Non-pigmented ciliary epithelial cell (primary cell): ENCODE data around the gene SLC9A6.
"Not testable (repeated sequence)": the region's sequence is repeated elsewhere in the genome, so short reads cannot be mapped to it uniquely, and the experiment has no call there.

Source experiments
- DNase-seq: peaks from one replicate; pipeline ENCODE4 v3.0.0-alpha.2; 2010; ENCODE audit warnings: low read depth

SLC9A6 gene

GRCh38 chrX:136029766-136030165 is 44.5 kb downstream of the SLC9A6 start:
- DNase-seq: no peak

DNA sequence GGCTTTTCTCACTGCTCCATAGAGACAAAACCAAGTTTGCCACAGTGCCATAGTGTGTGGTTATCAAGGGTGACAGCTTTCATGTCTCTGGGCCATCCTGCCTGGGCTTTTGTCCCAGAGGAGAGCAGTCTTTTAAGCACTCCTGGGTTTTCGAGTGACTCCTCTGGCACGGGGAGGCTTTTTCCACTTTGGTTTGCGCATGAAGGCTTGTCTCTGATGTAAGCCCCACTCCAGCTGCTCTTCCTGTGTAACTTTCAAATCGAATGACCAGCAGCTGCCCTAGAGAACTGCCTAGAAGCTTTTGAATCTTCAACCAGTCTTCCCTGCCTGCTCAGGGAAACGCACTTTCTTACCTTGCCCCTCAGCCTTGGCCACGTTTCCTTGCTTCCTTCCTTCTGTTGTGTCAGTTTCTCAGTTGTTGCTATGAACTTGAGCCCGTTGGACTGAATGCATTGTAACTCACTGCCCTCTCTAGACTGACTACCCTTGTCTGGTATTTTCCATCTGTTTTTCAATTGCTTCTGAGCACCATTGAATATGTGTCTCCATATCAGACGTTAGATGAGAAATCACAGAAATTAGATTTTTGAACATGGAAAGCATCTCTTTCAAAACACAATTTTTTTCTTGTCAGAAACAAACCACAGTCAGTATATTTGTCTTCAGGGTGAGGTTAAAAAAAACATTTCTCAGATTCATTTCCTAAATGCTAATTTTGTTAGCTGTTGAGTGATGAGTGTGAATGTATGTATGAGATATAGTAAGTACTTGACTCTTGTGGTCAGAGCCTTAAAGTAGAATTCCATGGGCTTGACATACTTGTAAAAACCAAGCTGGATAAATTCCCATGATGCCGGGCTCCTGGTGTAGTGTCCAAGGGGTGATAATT is 45.3 kb downstream of the SLC9A6 start:
- DNase-seq: no peak

GRCh38 chrX:136031626-136032025 is 46.4 kb downstream of the SLC9A6 start:
- no peak for DNase-seq

DNA sequence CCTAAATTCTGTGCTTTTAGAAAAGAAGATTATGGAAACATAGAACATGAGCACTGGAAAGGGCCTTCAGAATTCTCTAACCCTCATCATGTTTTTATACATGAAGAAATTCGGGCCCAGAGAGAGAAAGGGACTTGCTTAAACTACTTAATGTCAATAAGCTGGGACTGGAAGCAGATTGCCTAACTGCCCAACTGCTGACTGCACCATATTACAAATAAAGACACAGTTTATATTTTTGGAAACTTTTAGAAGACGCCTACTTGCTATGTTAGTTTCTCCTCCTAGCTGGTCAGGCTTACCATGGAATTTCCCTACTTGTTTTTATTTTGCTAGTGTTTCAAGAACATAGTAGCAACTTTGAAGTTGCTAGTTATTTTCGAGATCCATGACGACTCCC is 47.1 kb downstream of the SLC9A6 start:
- DNase-seq: no peak

GRCh38 chrX:136034668-136035067 is 49.4 kb downstream of the SLC9A6 start:
- DNase-seq: no peak

GRCh38 chrX:136035663-136036062 is 50.4 kb downstream of the SLC9A6 start:
- DNase-seq: no peak

DNA sequence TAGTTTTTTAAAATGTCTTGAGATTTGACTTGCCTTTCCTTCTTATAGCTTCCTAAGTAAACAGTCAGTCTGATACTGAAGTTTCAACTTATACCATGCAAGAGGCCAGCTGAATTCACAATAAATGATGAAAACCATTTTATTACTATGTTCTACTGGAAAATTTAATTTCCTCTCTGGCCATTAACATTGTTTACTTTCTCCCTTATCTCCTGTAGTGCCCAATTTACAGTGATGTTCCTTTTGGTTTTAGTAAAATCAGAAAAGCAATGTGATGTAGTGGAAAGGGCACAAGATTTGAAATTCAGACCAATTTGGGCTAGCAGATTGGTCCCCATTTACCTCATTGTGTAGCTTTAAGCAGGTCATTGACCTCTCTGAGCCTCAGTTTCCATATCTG is 54.2 kb downstream of the SLC9A6 start:
- no peak for DNase-seq

DNA sequence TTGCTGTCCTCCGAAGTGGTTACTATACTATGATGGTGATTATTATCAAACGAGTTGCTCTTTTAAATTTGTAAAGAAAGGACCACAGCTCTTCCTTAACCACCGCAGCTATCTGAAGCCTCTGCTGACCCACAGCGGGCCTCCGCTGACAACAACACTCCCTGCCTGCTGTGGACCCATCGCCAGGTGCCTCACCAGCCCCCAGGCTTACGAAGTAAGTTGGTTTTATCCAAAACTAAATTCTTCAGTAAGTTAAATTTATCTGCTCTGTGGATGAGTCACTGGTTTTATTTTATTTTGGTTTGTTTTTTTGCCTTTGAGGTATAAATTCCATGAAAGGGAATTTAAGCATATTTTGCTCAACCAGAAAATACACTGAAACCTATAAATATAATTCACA is 54.7 kb downstream of the SLC9A6 start:
- no peak for DNase-seq

DNA sequence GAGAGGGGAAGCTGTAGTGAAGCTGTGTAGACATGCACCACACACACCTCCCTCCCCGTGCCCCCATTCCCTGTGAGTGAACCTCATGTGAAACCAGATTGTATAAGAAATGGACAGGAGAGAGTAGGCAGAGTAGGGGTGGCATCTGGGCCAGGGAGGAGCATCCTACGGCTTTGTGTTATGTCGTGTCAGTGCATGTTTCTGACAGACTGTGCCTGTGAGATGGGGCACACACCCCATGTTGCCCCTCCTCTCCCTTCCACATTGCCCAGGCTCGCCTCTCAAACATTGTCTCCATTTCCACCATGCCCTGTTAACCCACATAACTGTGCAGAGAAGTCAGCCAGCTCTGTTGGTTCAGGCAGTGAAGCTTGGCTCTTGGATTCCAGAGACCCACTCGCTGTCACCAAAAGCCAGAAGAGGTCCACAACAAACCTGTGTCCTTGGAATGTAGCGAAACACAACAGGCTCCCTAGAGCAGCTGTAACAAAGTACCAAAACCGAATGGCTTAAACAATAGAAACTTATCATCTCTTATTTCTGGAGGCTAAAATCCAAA is 56.1 kb downstream of the SLC9A6 start:
- no peak for DNase-seq

DNA sequence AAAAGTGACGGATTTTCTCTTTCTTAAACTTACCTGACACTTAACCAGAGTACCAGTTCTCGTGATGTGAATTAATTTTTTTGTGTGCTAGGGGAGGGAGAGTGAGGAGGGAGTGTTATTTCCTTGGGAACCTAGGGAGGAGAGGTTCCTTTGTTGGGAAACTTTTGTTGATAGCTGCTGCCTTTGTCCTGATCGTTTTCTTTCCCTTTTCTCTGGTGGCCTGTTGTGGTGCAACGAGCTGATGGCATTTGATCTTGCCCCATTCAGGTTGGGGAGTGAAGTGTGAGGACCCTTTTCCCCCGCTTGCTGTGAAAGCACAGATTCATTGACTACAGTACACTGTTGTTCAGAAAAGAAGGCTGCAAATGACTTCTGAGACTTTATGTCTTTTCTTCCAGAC is 59.8 kb downstream of the SLC9A6 start:
- DNase-seq: no peak

- no peak for DNase-seq
Observed at GRCh38 chrX:136046295-136047015, 61.2 kb downstream of the SLC9A6 start.

DNA sequence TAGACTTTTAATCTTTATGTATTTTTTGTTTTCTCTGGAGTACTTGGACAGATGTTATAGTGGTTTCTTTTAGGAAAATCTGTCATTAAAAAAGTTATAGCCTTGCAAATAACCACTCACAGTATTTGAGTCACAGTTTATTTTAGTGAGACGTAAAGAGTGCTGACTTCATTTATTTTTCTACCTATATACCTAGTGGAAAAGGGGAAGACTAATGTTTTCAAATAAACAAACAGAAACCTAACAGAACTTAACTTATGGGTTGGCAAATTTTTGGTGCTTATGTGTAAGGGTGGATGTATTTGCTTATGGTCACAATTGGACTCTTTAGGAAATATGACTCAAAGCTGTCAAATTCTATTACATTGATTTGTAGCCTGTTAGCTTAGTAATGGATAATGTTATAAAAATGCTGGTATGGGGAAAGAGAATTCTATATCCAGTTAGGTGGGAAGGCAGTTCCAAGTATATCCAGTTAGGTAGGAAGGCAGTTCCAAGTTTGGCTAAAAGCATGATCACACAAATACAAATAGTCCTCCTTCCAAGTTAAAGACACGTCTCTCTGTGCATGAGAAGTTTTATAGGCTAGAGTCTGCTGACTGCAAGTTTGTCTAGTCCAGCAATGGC is 61.9 kb downstream of the SLC9A6 start:
- no peak for DNase-seq

DNA sequence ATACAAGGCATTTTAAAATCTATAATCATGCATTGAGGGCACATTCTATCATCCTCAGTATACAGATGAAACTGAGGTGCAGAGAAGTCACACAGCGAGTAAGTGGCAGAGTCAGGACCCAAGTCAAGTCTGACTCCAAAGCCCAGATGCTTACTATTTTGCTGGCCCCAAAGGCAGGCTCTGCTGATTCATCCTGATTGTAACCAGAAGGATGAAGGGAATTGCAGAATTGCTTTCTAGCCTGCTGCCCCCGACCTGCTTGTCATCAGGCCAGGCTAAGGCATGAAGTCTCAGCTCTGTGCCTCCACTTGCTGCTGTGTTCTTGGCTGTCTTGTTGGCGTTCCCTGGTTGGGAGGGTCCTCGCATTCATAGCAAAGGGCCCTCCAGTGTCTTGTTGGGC is 62.7 kb downstream of the SLC9A6 start:
- no peak for DNase-seq

DNA sequence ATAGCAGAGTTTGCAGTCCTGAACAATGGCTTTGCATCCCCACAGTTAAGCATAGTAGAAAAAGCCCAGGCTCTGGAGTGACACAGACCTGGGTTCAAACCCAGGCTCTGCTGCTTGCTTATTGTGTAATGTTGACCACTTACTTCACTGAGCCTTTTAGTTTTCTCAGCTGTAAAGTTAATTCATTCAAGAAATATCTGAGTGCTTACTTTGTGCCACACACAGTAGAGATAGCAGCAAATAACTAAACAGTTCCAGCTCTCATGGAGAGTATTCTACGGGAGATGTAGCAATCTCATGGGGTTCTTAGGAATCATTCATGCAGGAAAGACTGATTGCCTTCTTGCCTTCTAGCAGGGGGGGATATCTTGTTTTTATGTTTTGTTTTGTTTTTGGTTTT is 63.2 kb downstream of the SLC9A6 start:
- no peak for DNase-seq

GRCh38 chrX:136049608-136050007 is 64.4 kb downstream of the SLC9A6 start:
- no peak for DNase-seq

- not testable (repeated sequence) for DNase-seq
Observed at GRCh38 chrX:136050875-136051274, 65.6 kb downstream of the SLC9A6 start.

GRCh38 chrX:136051611-136052010 is 66.4 kb downstream of the SLC9A6 start:
- DNase-seq: no peak

DNA sequence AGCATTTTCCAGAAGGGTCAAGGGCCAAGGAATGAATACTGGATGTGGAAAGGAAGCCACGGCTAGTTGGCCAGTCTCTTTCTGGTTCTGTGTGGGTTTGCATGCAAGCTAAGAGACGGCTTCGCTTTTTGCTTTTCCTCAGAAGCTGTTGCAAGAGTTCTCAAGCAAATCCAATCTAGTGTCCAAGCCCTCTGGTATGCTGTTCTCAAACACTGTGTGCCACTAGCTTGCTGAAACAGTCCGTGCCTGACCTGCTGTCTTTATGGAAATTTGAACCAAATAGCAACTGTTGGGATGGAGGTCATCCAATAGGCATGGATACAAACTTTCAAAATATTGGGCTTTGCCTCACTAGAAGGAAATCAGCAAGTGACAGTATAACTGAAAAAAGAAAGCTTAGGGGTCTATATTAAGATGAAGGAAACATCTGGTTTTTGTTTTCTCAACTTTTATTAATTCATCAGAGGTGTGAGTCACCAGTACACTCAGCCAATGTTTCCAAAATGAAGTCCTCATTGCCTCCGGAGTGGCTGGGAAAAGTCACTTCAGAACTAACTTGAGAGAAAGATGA is 70.5 kb downstream of the SLC9A6 start:
- DNase-seq: no peak

DNA sequence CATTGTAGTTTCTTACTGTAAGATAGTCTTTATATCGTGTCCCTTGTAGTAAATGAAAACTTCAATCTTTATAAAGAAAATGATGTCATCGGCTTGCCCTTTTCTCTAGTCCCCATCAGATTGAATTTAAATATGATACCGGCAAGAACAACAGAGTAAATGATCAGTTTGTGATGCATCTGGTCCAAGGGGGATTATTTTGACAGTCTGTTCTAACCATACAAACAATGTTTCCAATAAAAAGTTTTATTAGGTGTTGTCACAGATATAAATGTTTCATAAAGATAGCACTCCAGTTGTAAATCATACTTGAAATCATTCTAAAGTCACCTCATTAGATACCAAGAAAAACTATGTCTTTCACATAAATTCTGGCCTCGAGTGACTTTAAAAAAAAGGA is 72.3 kb downstream of the SLC9A6 start:
- no peak for DNase-seq

- no peak for DNase-seq
Observed at GRCh38 chrX:136059350-136059749, 74.1 kb downstream of the SLC9A6 start.

GRCh38 chrX:136061286-136061685 is 76.1 kb downstream of the SLC9A6 start:
- DNase-seq: no peak

- DNase-seq: no peak
Observed at GRCh38 chrX:136061696-136062095, 76.5 kb downstream of the SLC9A6 start.
